CD4-positive, alpha-beta T cell treated with Interleukin-15 for 4 hours (primary cell): ENCODE data around the gene FAM53B.
"Not testable (repeated sequence)": the region's sequence is repeated elsewhere in the genome, so short reads cannot be mapped to it uniquely, and the experiment has no call there.

Experiments used
- DNase-seq: peaks from one replicate; pipeline ENCODE4 v3.0.0-alpha.2; 2020; ENCODE audit warnings: low spot score

FAM53B gene

DNA sequence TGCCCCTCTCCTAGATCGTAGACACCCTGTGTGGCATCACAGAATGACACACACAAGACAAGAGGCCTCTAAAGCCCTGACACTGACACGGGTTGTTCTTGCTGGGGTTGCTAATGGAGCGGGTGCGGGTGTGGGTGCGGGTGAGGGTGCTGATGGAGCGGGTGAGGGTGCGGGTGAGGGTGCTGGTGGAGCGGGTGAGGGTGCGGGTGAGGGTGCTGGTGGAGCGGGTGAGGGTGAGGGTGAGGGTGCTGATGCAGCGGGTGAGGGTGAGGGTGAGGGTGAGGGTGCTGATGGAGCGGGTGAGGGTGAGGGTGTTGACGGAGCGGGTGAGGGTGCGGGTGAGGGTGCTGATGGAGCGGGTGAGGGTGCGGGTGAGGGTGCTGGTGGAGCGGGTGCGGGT, 134.0 kb downstream of the FAM53B start:
- DNase-seq, result not testable (repeated sequence)

DNA sequence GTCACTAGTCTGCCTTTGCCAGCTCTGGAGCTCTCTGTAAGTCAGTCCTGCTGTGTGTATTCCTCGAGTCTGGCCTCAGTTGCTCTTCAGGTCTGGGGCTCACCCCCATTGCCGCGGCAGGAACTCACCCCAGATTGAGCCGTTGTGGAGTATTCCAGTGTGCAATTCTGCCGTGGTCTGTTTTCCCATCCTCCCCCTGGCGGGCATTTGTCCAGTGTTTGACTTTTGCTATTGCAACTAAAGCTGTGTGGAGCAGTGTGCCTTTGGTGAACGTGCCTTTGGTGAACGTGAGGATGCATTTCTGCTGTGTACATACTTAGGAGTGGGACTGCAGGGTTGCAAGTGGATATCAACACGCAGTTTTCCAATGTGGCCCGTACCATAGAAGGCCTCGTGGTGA, 134.5 kb downstream of the FAM53B start:
- no peak for DNase-seq

DNA sequence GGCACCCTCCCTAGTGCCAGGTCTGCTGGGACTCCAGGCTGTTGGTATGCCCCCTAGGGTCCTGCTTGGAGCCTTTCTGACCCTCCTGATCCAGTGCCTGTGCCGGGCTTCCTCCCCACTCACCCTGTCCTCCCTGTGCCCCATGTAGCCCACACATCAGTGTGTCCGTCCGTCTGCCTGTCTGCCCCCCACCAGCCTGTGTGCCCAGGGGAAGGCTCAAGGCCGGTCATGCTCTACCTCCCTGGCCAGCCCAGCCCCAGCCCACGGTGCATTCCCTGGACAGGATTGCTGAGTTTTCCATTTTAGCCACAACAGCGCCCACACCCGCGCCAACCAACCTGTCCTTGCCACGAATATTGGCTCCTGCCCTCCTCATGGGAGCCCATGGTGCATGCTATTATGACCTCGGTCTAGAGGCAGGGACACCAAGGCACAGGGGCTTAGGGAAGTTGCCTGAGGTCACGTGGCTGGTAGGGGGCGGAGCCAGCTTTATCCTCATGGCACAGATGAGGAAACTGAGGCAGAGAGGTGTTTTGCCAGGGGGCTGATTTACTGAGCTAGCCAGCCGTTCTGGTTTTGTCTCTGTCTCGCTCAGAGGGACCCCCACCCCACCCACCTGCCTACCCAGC, 136.0 kb downstream of the FAM53B start:
- DNase-seq, result no peak

DNA sequence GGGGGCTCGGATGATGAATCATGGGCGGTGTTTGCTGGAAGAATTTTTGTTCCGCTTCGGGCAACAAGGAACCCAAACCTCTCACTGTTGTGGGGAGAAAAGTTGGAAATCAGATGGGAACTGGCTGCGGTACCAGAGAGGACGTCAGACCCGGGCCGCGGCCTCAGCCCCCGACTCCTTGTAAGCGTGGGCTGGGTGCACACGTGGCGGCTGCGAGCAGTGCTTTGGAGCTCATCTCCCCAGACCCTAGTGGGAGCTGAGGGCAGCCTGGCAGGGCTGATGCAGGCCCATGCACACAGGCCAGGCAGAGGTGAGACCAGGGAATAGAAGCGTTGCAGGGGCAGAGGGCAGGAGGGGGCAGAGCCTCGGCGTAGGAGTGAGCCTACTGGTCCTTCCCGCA, 136.5 kb downstream of the FAM53B start:
- no peak for DNase-seq

DNA sequence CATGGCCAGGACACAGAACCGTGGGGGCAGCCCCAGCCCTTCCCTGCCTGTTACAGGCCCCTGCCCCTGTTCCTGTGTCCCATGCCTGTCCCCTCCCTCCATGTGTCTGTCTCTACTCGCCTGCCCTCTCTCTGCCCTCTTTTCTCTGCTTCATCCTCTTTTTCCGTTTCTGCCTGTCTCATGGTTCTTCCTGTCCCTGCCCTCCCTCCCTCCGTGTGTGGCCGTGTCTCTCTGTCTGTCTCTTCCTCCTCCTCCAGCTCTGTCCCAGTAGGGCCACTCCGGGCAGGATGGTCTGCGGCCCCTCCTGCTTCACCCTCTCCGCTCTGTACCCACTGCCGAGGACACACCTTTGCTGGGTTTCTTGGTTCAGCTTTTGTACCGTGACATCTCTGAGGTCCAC, 137.4 kb downstream of the FAM53B start:
- DNase-seq, result no peak

DNA sequence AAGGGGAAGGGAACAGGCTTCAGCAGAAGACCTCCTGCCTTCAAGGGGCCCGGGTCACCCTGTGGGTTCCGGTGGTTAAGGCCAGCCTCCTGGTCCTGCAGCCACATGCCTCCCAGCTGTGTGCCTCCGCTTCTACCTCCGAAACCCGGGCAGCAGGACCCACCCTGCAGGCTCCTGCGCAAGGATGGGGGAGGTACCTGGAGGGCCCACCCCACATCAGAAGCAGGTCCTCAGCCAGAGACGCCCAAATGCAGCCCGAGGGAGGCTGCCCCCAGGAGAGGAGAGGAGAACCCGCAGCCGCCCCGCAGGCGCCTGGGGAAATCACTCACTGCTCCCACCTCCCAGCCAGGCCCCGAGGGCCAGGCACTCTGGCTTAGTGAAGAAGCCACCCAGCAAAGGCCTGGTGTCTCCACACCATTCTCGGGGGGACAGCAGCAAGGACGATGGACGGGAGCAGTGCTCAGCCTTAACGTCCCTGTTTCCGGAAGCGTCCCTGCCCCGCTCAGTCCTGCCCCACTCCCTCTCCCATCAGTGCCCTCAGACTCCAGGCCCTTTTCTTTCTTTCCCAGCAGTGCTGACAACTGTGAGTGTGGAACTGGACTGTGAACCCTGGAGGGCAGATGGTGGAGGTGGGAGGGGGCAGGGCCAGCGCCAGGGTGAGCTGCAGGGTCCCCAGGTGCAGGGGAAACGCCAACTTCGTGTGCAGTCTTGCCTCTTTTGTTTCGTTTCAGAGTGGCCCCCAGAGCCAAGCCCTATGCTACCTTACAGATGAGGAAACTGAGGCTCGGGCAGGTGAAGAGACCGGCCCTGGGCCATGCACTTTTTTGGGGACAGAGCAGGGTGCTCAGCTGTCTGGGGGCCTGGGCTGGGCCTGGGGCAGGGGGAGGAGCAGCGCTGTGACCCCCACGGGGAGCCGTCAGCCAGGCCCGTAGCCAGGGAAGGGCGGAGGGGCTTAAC, 138.0 kb downstream of the FAM53B start:
- DNase-seq, result no peak

DNA sequence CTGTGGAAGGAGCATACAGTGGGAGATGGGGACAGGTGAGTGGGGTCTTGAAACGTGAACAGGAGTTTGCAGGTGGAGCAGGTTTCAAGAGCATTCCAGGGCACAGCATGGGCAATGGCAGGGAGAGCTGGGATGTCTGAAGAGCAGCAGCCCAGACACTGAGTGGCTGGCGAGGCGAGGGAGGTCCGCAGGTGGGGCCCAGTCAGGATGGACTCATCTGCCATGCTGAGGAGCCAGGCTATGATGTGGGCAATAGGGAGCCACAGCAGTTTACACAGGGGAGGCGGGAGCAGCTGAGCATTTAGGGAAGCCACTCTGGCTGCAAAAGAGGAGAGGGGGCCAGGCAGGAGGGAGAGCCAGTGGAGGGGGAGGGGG, 138.7 kb downstream of the FAM53B start:
- no peak for DNase-seq

DNA sequence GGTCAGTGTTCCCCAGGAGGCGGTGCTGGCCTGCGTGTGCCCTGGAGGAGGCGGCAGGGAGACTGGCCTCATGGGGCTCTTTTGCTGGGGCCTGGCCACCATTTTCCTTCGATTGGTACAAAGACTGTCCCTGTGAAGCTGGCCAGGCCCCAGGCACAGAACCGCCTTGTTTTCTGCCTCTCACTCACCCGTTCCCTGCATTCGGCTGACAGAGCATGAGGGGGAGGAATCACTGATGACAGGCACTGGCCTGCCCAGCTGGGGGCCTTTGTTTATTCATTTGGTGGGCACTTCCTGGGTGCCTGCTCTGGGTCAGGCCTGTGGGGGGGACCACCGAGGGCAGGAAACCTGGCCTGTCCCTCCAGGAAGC, 139.2 kb downstream of the FAM53B start:
- no peak for DNase-seq

DNA sequence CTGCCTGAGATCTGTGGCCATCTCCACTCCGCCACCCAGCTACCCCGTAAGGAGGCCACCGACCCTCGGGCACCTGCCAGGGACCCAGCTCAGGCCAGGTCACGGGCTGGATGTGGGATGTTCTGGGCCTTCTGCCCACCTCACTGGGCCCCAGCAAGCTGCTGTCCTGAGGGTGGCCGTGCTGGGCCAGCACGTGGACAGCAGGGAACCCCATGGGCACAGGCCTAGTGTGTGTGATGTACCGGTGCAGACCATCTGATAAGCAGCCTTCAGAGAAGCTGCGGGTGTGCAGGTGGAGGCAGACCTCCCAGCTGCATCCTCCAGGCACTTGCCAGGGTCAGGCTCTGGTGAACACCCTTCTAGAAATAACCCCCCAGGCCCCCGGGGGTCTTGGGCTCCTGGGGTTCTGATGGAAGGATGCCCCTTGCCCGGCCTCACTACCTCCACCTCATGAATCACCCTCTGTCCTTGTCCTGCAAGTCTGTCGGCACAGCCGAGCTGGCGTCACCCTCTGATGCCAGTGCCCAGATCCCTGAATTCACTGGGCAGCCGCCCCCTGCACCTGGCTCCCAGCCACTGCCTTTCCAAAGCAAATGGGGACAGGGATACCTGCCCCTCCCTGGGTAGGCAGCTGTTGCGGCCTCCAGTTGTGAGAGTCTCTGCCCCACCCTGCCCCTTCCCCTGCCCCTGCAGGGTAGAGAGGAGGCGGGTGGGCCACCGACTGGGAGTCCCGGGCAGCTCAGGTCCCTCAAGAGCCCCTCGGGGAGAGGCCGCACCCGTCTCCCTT, 139.8 kb downstream of the FAM53B start:
- DNase-seq, result no peak

DNA sequence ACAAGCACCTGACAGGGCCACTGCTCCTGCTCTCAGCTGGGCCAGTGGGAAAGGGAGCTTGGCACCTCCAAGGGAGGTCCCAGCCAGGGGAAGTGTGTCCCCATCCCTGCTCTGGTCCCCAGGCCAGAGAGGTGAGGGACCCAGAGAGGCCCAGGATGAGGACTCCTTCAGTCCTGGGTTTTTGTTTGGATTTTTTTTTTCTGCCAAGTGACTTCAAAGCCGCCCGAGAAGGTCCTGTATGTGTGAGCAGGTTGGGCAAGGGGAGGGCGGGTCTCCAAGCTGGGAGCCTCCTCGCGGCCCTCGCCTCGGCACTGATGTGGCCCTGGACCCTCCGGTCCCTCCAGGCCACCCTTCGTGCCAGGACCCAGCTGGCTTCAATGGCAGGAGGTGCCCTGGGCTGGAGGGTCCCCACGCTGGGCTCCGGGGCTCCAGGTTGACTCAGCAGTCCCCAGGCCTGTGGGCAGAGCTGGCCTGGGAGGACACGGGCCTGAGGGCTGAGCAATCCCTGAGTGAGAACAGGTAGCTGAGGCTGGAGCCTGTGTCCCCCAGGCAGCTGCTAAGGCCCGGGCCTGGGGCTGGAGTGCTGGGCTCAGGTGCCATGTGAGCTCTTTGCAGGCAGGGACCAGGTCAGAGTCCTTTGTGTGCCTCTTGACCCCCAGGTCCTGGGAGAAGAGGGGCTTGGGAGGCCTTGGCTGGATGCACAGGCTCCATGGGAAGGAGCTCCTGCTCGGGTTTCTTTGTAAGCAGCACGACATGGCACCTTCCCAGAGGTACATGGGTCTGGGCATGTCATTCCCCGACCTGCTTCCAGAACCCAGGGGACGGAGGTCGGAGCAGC, 140.6 kb downstream of the FAM53B start:
- DNase-seq, result no peak

DNA sequence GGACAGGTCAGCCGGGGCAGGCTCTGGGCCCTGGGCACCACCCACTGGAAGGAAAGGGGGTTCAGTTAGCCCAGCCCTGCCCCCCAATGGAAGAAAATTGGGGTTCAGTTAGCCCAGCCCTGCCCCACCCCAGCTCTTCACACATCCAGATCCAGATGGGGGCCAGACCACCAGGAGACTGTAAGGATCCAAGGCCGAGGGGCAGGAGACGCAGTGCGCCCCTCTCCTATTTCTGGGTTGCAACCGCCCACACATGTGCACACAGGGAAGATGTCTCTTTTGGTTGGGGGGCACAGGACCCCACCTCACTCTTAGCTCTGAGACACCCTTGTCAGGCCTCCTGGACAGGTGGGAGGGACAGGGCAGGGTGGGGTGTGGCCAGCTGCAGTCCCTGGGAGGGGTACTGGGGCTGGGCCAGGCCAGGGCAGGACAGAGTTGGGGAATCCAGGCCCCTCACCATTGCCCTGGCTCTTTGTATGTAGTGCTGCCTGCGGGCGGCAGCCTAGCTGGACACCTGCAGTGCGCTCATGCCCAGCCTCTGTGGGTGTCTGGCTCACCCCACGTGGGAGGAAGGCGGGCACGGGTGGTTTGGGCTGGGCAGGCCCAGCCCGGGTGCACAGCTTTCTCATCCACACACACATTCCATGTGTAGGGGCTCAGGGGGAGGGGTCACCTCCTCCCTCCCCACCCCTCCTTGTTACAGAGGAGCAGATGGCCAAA, 141.4 kb downstream of the FAM53B start:
- no peak for DNase-seq

DNA sequence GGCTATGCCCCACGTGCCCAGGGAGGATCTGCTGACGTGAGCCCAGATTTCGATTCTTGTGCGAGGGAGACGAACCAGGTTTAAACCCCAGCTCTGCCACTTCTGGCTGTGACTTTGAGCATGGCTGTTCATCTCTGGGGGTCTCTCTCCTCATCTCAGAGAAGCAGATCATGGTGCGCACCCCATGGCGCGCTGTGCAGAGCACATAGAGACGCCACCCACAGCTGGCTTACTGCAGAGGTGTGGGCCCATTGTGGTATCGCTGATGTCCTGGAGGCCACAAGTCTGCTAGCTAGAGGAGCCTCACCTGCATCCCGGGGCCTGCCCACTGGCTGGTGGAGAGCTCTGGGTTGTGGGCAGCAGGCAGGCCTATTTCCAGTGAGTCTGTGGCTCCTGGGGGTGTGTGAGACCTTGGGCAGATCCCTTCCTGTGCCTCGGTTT, 142.0 kb downstream of the FAM53B start:
- no peak for DNase-seq

DNA sequence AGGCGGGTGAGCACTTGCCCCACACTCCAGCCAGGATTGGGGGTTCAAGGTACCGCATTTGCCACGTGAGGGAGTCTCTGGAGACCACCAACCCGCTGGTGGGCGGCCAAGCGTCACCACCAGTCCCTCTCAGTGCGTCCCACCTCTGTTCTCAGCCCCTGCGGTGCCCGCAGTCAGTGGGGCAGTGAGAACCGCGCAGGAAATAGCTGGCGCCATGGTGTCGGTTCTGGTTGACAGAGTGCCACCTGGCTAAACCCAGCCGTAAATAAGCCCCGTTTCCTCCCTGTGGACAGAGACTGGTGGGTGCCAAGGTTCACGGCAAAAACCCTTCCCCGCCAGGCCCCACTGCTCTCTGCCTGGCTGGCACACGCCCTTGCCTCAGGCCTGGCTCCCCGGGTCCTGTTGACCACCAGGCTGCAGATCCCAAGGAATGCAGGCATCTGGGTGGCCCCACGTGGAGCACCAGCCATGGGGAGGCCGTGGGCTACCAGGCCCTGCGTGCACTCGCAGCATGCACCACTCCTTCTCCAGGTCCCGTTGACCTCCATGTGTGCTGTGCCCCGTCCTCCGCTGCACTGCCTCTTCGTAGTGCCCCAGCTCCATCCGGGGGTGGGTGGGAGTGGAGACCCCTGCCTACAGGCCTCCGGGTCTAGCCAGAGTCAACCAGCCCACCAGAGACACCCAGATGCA, 142.6 kb downstream of the FAM53B start:
- DNase-seq, result no peak

DNA sequence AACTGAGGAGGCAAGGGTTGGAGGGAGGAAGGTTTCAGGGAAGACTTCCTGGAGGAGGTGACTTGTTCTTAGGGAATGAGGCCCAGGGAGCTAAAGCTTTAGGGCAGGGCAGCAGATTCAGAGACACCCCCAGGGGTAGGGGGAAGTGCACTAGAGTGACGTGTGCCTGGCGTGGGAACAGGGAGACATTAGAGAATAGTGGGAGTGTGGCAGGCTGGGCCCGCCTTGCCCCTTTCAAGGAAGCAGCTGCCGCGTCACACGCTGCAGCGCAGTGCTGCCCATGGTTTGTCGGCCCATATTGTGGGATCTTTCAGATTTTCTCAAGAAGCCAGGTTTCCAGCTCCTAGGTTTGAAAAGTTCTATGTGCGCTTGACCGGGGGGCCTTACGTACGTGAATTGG, 143.2 kb downstream of the FAM53B start:
- no peak for DNase-seq

DNA sequence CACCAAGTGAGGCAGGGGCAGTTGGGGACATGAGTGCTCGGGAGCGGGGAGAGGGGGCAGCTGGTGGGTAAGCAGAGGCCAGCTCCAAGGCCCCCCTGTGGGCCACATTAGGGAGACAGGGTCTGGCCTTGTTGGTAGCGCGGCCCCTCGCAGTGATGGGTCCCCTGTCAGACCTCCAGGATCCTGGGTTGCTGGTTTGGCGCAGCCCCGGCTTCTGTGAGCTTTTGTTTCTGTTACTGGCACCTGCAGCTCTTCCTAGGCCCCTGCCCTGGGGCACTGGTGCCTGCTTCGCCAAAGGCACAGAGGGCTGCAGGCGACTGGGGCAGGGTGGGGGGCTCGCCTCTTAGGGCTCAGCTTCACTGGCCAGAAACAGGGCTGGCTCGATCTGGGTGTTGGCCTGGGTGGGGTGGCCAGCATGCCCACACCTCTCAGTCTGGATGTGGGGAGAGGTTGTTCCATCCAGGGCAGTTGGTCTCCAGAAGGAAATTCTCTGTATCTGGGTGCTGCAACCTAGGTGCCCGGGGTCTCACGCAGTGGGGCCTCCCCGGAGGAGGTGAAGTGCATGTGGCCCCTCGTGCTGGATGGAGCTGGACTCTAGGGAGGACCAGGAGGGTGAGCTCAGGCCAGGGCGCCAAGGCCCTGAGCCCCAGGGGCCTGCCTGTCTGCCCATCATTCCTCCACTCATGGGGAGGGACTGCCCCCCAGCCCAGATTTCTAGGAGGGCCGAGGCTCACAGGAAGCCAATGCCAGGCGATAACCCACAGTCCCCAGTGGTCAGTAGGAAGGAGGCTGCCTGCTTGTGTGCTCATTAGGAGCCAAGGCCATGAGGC, 143.9 kb downstream of the FAM53B start:
- DNase-seq, result no peak

DNA sequence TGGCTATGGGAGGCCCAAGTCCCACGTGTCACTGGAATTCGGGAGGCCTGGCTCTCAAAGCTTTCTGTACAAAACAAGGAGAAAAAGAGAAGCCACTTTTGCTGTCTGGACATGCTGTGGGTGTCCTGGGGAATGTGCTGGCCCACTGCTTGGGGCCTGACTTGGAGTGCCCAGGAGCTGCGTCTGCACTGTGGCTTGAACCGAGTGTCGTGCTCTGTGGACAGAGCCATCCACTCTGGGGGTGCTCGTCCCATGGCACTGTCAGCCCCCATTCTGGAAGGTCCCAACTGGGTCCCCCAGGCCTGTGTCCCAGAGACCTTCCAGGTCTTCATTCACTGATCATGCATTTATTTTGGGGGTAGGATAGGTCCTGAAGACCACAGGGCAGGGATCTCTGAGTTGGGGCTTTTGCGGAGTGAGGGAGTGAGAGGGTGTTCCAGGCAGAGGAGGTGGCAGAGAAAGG, 144.6 kb downstream of the FAM53B start:
- DNase-seq, result no peak

DNA sequence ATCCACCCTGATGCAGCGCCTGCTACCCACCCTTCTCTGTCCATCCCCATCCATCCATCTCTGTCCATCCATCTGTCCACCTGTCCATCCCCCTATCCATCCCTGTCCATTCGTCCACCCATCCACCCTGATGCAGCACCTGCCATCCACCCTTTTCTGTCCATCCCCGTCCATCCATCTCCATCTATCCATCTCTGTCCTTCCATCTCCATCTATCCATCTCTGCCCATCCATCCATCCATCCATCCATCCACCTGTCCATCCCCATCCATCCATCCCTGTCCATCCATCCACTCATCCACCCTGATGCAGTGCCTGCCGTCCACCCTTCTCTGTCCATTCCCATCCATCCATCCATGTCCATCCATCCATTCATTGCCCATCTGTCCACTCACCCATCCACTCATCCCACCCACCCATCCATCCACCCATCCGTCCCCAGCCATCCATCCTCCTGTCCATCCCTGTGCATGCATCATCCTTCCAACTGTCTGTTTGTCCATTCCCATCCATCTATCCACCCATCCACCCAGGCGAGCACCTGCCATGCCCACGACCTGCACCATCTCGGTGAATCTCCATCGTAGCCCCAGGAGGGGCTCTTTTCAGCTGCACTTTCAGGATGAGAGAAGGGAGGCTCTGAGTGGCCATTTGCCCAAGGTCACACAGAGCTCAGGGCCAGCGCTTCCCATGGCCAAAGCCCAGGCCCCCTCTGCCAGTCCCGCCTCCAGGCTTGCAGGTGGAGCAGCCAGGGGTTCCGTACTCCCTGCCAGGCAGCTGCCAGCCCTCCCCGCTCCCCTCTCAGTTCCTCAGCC, 145.2 kb downstream of the FAM53B start:
- DNase-seq, result no peak

DNA sequence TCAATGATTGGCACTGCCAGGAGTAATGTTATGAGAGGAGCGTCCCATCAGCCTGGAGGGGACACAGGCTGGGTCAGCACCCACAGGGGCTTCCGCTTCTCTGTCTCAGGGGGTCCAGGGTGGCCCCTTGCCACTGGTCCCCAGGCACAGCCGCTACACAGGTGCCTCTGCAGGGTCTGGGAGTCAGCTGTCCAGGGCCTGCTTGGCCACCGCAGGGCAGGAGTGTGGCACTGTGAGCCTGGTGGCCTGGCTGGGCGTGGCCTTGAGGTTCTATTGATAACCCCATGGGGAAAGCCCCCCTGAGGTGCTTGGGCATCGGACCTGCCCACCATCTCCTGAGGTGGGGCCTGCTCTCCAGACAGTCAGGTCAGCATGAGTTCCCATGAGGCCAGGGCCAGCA, 146.0 kb downstream of the FAM53B start:
- no peak for DNase-seq

DNA sequence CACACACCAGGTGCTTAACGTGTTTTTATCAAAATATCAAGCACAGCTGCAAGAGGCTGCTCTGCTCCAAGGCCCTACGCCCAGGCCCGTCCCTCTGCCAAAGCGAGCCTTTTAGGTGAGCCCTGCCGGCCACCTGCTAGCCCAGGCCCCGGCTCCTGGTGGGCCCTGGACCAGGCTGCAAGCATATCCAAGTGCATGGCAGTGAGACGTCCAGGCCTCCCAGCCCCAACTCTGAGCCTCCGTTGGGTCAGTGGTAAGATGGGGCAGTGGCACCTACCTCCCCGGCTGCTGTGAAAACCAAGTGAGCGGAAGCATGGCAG, 146.4 kb downstream of the FAM53B start:
- DNase-seq, result no peak
